ENCODE data around the gene POLN. TPM values are rescaled to one million over a fixed set of nuclear protein-coding genes. Genes with fewer than 3 reads are reported as not detected.

Gene POLN
- polyA plus RNA-seq, 5 donors: 3.0 to 4.6 (median 3.7) TPM

DNA sequence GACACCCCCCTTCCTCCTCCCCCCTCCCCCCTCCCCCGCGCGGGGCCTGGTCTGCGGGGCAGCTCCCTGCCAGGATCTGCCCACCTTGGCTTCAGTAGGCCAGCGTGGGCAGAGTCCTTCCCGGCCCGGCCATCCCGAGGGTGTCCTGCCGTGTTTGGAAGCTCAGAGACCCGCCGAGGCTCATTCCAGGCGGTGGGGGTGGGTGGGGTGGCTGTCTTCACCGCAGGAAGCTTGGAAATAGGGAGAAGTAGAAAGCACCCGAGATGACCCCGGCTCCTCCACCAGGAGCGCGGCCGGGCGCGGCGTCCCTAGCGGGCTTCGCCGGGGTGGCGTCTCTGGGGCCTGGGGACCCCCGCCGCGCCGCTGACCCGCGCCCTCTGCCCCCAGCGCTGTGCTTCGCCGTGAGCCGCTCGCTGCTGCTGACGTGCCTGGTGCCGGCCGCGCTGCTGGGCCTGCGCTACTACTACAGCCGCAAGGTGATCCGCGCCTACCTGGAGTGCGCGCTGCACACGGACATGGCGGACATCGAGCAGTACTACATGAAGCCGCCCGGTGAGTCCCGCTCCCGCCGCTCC is 181.2 kb downstream of the POLN start:
- no peak for DNase-seq

DNA sequence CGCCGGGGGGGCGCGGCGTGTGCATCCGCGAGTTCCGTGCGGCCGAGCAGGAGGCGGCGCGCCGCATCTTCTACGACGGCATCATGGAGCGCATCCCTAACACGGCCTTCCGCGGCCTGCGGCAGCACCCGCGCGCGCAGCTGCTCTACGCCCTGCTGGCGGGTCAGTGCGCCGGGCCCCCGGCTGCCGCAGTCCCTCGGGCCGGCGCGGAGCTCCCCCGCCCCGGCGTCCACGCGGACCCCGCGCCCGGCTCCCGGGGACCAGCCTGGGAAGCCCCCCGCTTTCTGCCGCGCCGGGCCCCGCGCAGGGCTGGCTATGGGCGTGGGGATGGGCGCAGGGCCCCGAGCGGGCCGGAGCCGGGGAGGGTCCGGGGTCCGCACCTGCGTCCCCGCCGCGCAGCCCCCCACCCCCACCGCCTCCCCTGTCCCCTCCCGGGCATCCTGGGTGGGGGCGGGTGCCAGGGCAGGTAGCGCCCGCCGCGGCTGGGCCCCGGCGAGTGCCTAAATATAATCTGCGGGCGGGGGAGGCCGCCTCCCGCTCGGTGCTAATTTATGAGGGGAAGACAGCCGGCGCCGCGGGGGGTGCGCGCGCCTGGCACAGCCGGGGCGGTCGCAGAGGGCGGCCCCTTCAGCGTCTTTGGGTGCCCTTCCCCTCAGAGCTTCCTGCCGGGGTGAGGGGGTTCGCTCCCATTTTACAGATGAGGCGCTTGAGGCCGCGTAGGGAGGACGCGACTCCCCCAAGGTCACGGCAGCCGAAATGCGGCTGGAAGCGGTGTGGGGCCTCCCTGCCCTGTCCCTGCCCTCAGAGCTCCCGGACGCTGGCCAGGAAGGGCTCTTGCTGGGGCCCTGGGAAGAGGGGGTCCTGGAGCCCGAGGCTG is 182.0 kb downstream of the POLN start:
- no peak for DNase-seq

DNA sequence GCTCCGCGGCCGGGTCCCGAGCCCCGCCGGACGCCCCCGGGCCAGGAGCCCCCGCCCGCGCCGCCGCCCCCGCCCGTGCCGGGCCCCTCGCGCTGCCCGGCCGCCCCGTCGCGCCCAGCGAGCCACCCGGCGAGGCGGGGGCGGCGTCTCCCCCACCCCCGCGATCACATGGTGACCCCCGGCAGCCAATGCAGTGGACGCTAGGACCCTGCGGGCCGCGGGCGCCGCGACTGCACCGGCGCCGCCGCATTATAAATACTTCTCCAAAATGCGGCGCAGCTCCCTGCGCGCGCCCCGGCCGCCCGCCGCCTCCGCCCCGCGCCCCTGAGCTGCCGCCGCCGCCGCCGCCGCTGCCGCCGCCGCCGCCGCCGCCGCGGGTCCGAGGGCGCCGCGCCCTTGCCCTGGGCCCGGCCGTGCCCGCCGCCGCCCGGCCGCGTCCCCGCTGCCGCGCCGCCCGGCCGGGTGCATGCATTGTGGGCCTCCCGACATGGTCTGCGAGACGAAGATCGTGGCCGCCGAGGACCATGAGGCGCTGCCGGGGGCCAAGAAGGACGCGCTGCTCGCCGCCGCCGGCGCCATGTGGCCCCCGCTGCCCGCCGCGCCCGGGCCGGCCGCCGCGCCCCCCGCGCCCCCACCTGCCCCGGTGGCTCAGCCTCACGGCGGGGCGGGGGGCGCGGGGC is 182.7 kb downstream of the POLN start, which contains the start of gene NAT8L:
NAT8L (plus strand) TSS at position 282 of the 680 bp plus-strand sequence; CDS start at position 467, 185 bp downstream.
- DNase-seq: no peak

DNA sequence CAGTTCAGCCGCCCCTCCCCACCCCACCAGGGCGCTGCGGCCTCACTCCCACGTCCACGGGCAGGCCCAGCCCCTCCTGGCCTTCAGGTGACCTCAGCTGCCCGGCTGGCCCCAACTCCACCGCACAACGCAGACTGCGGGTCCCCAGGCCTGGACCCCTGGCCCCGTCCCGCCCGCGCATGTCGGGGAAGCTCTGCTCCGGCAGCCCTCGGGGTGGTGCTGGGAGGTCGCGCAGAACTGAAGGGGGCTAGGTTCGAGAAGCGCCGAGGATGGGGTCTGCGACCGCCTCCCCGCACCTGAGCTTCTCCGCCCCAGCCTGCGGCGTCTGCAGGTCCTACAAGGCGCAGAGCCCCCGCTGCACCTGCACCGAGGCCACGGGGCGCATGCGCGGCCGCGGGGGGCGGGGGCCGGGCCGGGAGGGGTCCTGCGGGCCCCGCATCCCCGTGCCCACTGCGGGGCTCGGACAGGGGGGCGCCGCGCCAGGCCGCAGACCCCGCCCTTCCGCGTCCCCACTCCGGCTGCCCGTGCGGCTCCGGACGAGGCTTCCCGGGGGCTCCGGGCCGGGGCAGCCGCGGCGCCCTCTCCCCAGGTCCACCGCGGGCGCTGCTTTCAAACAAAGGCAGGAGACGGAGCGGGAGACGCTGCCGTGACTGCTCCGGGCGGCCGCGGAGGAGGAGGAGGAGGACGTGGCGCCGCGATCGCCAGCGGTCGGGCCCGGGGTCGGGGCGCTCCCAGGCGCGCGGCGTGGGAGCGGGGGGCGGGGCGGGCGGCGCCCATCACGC is 183.5 kb downstream of the POLN start:
- DNase-seq: no peak

DNA sequence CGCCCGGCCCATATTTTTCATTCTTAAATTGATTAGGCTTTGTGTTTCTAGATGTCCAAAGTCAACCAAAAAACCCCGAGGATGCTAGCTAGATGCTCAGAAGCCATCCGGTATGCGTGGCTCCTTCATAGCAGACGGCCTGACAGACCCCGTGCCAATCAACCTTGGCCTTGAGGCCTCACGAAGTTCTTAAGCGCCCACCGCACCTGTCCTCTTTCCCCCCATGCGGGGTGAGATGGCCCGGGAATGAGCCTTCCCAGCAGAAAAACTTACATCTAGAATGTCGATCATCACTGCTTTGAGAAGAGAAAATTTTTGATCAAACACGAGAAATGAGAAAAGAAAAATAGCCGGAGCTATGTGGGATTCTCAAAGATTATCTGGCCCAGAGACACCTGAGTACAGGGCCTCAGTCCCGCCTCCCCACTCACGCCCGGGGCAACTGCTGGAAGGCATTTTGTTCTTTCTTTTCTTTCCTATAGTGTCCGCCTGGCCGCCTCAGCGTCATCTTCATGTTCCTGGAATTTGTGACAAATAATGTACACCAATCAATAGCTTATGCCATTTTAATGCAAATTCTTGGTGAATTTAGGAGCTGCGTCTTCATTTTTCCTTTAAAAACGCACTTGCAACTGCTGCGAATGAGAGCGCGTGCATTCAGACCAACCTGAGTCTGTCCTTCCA is 184.4 kb downstream of the POLN start:
- no peak for DNase-seq

DNA sequence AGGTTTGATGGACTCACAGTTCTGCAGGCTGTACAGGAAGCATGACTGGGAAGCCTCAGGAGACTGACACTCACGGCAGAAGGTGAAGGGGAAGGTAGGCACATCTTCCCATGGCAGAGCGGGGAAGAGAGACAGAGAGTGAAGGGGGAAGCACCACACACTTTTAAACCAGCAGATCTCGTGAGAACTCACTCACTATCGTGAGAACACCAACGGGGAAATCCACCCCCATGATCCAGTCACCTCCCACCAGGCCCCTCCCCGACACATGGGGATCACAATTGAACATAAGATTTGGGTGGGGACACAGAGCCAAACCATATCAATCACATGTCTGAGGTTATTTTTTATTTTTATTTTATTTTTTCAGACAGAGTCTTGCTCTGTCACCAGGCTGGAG is 187.7 kb downstream of the POLN start:
- DNase-seq: no peak

DNA sequence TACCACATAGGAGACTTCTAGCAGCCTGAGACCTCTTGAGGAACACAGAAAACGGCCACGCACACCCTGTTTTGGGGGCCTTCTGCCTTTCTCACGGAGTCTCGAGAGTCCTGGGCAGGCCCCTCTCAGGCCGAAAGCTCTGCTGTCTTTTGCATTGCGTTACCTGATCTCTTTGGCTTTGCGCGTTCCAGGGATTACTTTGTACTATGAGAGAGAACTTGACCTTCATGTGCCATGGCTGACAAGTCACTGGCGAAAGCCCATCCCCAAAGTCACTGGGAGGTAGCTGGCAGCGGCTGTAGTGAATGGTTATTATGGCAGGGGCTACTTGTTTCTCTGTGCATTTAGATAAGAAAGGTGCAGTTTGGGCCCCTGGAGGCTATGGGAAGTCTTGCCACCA is 190.8 kb downstream of the POLN start:
- DNase-seq: no peak

DNA sequence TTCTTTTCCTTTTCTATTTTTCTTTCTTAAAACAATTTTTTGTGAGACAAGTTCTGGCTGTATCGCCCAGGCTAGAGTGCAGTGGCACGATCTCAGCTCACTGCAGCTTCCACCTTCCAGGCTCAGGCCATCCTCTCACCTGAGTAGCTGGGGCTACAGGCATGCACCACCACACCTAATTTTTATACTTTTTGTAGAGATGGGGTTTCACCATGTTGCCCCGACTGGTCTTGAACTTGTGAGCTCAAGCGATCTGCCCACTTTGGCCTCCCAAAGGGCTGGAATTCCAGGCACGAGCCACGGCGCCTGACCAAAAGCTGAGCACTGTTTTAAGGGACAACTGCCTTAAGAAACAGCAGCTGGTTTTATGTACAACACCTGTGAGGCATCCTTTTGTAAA is 192.1 kb downstream of the POLN start:
- no peak for DNase-seq

DNA sequence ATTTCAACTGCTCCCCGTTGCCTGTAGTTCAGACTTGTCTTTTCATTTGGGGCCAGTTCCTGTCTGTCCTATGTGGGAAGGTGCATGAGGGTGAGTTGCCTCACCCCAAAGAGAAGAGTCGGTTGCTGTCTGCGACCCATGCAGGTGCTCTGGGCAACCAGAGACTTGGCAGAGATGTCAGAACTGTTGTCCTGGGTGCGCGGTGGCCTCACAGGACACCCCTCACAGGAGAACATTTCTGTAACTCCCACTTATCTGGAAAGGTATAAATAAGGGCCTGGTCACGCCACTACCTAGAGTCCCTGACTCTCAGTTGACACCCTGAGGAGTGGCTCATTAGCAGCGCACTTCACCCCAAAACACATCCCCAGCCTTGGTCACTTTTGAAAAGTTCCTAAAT is 192.5 kb downstream of the POLN start:
- no peak for DNase-seq

DNA sequence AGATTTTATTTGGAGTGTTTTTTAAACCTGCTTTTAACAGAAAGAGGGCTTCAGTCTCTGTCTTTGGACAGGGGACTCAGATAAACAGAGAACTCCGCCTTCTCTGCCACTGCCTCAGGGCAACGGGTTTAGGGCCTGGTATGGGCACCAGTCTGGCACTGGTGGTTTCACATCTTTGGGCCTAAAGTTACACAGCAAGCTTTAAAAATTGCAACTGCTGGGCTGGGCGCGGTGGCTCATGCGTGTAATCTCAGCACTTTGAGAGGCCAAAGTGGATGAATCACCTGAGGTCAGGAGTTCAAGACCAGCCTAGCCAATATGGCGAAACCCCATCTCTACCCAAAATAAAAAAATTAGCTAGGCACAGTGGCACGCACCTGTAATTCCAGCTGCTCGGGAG is 193.1 kb downstream of the POLN start:
- no peak for DNase-seq

DNA sequence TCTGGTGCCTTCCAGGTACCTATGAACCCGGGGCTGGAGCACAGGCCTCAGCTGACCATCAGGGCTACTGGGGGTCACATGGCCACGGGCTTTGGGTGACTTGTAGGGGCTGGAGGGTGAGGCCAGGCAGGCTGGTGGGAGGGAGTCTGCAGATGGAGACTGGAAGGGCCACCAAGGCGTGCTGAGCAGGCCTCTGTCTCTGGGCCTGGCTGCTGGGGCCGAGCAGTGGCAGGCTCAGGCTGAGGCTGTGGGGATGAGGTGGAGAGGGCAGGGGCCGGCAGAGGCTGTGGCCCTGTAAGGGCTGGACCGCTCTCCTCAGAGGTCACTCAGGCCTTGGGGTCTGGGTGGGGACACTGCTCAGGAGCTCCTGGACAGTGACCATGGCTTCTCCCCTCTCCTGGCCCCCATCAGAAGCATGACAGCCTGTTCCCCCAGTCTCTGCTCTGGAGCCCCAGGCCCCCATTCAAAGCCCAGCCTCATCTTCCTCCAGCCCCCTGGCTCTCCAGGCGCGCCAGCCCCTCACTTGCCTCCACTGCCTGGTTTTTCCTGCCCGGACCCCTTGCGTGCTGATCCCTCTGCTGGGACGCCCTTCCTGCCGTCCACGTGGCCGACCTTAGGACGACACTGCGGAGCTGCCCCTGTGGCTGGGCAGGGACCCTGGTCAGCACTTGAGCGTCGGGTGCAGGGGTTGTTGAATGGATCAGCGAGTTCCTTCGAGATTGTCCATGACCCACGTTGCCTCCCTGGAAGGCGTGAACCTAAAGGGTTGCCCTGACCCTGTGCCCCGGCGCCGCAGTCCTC is 193.9 kb downstream of the POLN start:
- no peak for DNase-seq

DNA sequence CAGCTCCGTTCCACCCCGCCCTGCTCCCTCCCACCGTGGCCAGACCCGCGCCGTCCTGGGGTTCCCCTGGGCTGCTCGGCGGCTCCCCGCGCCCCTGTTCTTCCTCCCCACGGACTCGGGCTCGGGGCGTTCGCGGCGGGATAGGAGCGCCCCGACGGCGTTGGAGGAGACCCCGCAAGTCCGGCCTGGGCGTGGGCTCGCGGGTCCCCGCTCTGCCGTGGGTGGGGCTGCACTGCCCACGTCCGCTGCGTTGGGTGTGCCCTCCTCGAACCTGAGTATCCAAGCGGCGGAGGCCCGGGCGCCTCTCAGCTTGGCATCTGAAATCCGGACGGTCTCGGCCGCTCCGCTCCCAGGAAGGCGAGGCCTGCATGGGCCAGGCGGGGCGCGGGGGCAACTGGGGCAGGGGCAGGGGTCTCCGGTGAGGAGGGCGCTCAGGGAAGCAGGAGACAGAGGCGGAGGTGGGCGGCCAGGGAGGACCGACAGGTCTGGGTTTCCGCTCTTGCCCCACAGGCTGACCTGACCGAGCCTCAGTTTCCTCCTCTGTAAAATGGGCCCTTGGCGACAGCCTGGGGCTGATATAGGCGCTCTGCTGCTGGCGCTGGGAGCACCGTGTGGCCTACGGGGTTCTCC is 194.8 kb downstream of the POLN start:
- DNase-seq: no peak

DNA sequence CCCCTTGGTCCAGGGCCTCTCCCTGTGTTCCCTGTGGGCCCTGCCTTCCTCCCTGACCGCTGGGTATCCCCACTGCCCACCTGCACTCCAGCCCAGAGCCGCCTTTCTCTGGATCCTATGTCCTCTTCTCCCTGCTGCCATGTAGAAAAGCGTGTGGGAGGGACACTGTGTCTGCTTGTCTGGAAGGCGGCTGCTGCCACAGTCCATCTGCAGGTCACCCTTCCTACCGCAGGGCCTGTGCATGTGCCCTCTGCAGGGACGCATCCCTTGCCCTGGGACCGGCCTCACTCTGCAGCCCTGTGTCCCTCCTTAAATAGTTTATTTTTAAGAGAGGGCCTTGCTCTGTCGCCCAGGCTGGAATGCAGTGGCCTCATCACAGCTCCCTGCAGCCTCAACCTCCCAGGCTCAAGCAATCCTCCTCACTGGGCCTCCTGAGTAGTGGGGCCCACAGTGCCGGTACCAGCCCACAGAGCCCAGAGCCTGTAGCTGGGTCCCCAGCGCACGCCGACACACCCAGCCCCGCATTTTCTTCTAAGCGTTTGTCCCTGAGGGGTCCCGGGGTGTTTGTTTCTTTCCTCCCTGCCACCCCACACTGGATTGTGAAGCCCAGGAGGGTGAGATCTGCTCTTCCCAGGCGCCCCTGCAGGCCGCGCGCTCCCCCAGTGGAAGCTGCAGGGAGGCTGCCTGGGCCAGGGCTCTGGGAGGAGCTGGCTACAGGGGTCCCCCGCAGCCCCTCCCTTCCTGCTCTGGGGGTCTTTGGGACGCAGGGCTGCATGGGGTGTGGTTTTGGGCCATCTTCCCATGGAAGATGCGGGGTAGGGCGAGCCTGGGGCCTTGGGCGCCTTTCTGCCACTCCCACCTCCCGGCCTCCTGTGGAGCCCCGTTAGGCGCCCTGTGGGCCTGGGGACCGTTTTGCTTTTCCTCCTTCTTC is 195.6 kb downstream of the POLN start:
- DNase-seq: no peak

DNA sequence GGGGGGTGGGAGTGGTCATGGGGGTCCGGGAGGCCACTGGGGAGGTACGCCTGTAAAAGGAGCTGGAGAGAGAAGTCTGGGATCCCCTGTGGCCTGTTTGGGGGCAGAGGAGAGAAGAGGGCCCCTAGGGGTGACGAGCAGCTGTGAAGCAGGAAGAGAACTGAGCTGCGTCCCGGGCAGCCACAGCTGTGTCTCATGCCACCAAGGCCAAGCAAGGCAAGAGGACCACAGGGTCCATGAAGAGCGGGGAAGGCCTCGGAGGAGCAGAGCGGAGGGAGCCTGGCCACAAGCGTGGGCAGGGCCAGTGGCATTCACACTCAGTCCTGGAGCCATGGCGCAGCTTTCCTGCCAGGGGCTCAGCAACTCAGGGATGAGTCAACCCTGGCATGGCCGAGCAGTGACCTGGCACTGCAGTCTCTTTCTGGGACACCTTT is 196.4 kb downstream of the POLN start:
- no peak for DNase-seq

DNA sequence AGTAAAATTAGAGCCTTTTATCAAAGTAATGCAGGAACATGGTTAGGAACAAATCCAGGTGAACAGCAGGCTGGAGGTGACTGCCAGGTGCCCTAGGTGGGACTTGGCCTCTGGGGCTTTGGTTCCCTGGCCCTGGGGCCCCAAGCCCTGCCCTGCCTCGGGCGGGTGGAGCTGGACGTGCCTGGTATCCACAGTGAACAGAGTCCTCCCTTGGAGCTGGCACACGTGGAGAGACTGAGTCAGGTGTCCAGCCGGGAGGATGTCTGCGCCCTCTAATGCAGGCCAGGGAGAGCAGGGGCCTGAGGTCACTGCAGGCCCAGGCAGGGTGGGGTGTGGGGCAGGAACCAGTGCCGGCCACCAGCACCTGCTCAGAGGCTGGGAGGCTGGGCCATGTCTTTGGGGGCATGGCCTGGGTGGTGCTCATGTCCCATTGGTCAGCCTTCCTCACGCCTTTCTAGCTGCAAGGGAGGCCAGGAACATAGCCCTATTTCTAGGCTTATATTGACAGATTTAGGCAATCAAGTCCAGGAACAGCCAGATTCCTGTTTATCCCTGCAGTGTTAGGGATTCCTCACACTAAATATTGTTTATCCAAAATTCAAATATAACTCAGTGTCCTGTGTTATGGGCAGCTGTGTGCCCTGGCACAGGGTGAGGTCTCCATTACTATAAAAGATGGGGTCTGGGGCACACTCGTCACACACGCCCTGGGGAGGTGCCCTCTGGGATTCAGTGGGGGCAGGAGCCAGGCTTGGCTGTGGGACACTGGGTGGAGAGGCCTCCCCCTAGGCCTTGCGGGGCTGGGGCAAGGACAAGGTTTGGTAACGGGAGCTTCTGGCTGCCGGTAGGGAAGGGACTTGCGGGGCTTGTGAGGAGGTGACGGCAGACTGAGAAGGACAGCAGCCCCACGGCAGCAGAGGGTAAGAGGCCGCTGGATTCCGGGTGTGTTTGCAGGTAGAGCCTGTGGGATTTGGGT is 197.1 kb downstream of the POLN start:
- no peak for DNase-seq

DNA sequence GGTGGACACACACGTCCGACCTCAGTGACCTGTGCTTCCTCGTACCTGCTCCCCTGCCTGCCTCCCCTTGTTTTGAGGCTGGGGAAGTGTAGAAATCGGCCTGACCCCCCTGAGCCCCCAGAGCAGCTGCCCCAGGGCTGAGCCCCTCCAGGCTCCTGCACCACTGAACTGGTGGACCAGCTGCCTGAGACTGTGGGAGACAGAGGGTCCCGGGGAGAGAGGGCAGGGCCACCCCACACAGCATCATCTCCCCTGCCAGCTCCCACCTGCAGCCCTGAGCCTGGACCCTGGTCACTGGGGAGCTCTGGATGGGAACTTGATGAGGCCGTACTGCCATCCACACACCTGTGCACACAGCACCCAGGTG is 197.8 kb downstream of the POLN start:
- no peak for DNase-seq

DNA sequence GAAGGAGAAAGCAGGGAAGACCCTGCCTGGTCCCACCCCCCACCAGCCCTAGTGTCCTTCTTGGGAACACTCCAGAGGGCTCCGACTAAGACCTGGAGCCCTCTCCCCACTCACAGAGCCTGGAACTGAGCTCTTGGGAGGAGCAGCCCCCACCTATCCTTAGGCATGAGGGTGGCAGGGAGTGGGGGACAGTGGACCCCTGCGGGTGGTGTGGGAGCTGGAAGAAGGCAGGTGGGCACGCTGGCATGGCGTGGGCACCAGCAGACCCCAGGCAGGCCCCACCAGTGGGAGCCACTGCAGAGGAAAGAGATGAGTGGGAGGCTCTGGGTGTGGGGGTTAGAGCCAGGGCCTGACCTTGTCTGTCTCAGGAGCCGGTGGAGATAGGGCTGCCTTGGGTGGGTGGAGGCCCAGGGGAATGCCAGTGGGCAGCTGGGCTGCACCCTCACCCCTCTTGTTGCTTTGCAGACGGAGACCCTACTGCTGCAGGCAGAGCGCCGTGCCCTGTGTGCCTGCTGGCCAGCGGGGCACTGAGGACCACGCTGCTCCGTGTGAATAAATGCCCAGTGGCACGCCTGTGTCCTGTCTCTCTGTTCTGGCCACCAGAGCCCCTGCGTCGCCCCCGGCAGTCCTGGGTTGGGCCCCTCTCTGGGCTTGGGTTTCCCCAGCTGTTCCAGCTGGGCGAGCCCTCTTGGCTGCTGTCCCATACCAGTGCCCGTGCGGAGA is 198.4 kb downstream of the POLN start:
- DNase-seq: no peak

Data from right lung (tissue), 5 donors.